PC-3 (cell line): ENCODE data around the gene TUBGCP5. TPM values are rescaled to one million over a fixed set of nuclear protein-coding genes. Genes with fewer than 3 reads are reported as not detected.

ENCODE experiments used
- ATAC-seq: fragments of 200-7000 bp; cut with Tn5 transposase; 2 replicates; pipeline ENCODE4 v1.9.1; 2020; ENCODE audit warnings: mild to moderate bottlenecking, moderate library complexity
- BruUV-seq: library from RNA; stranded (reverse); fragments of 400-500 nt; replicated peaks from 2 replicates; lab custom pipeline; 2021; lab: Mats Ljungman, UMichigan
- CTCF ChIA-PET: fragments of 300-600 bp; sonication (Branson Sonifier 250); formaldehyde crosslinking; loops from one replicate; lab custom pipeline; 2022; ENCODE audit warnings: antibody characterized with exemption; lab: Charles Lee
- POLR2A ChIA-PET: fragments of 300-600 bp; sonication (Branson Sonifier 250); formaldehyde crosslinking; loops from one replicate; lab custom pipeline; 2022; ENCODE audit warnings: antibody characterized with exemption; ENCODE audit not compliant: unreplicated experiment; lab: Charles Lee
- DNase-seq: peaks from one replicate; pipeline ENCODE4 v3.0.0-alpha.2; 2015
- H2AFZ ChIP-seq: fragments of 300-600 bp; sonication (generic); 2 replicates; pipeline ENCODE4 v1.6.0; 2016; ENCODE audit warnings: antibody characterized with exemption, low read length
- H3F3A ChIP-seq: fragments of 300-600 bp; sonication (generic); one replicate; pipeline ENCODE4 v1.6.0; 2017; ENCODE audit warnings: antibody characterized with exemption, low read length, control low read depth, mild to moderate bottlenecking; ENCODE audit not compliant: unreplicated experiment
- H3K27ac ChIP-seq: fragments of 300-600 bp; sonication (generic); 2 replicates; pipeline ENCODE4 v1.5.1; 2016; ENCODE audit warnings: mild to moderate bottlenecking, low read length
- H3K27me3 ChIP-seq: fragments of 300-600 bp; sonication (generic); 2 replicates; pipeline ENCODE4 v1.6.1; 2016; ENCODE audit warnings: low read length, mixed read lengths
- H3K36me3 ChIP-seq: fragments of 300-600 bp; sonication (generic); 2 replicates; pipeline ENCODE4 v1.6.1; 2016; ENCODE audit warnings: low read depth, mixed run types, low read length, mixed read lengths
- H3K4me1 ChIP-seq: fragments of 300-600 bp; sonication (generic); 2 replicates; pipeline ENCODE4 v1.5.1; 2016; ENCODE audit warnings: low read length; ENCODE audit not compliant: insufficient read depth
- H3K4me2 ChIP-seq: fragments of 300-600 bp; sonication (generic); 2 replicates; pipeline ENCODE4 v1.6.0; 2016; ENCODE audit warnings: low read length
- H3K4me3 ChIP-seq: fragments of 300-600 bp; sonication (generic); 2 replicates; pipeline ENCODE4 v1.5.1; 2016; ENCODE audit warnings: mild to moderate bottlenecking, low read length, mixed read lengths
- H3K79me2 ChIP-seq: fragments of 300-600 bp; sonication (generic); 2 replicates; pipeline ENCODE4 v1.6.1; 2017; ENCODE audit warnings: low read length, mixed read lengths
- H3K9ac ChIP-seq: fragments of 300-600 bp; sonication (generic); 2 replicates; pipeline ENCODE4 v1.6.0; 2016; ENCODE audit warnings: mild to moderate bottlenecking, low read length
- H3K9me2 ChIP-seq: fragments of 300-600 bp; sonication (generic); replicated peaks from 2 replicates; pipeline ENCODE4 v1.6.1; 2016; ENCODE audit warnings: mixed run types, low read length, mixed read lengths
- H3K9me3 ChIP-seq: fragments of 300-600 bp; sonication (generic); 2 replicates; pipeline ENCODE4 v1.6.1; 2016; ENCODE audit warnings: low read length, mixed read lengths
- H4K20me1 ChIP-seq: fragments of 300-600 bp; sonication (generic); 2 replicates; pipeline ENCODE4 v1.6.1; 2016; ENCODE audit warnings: low read length, mixed read lengths
- EZH2 ChIP-seq: fragments of 300-600 bp; sonication (generic); IDR thresholded peaks from one replicate; pipeline ENCODE4 v1.6.1; 2017; ENCODE audit warnings: antibody characterized with exemption, mild to moderate bottlenecking, low read length; ENCODE audit not compliant: unreplicated experiment
- EZH2phosphoT487 ChIP-seq: fragments of 300-600 bp; sonication (generic); IDR thresholded peaks from 2 replicates; pipeline ENCODE4 v1.6.1; 2018; ENCODE audit warnings: mild to moderate bottlenecking, antibody characterized with exemption, low read length, borderline replicate concordance
- intact Hi-C: fragments of 100-400 bp; cut with micrococcal nuclease; formaldehyde crosslinking; loops from 2 replicates; pipeline ENCODE4 v1.9.0; 2023
- total RNA-seq: library from RNA; depleted of rRNA; stranded (reverse); fragments of >200 nt; gene quantifications from 2 replicates; pipeline ENCODE4 v1.2.3, GENCODE V29; 2014
- TF ChIP-seq, protein P1 (sequence below): fragments of 300-600 bp; sonication (generic); conservative IDR thresholded peaks from 2 replicates; pipeline ENCODE4 v1.5.1; 2017; ENCODE audit warnings: antibody characterized with exemption, low read depth, mild to moderate bottlenecking, low read length

TUBGCP5 gene
- total RNA-seq, 1 experiment from 2014 or later = 33.4 TPM

DNA sequence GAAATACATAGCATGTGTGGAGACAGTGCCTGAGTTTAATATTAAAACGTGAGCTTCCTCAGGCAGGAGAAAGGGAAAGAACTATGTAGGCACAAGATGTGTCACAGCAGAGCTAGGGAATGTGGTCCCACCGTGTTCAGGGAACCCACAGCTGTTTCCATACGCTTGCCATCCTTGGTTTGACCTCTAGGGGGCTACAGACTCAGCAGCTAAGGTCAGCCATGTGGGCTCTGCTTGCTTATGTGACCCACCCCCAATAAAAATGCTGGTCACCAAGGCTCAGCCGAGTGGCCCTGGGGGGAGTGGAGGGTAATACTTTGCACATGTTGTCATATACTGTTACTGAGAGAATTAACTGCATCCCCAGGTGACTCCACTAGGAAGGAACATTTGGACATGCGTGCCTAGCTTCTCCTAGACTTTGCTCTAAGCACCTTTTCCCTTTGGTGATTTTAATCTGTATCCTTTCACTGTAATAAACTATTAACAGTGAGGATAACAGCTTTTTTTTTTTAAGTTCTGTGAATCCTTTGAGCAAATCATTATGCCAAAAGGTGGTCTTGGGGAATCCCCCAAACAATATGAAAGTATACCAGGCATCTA is 3.3 kb downstream of the TUBGCP5 start:
- H3F3A ChIP-seq = no peaks in the 10 kb centered on the region
- no TSS peak for BruUV-seq
- DNase-seq (peak; percentile 71), ATAC-seq (no peak)
- intact Hi-C loops = loop anchor here (5.0 kb wide), 1 partner anchor 69 kb away; no protein-coding TSS in a partner anchor
- no peaks in the 10 kb centered on the region for H3K27me3 ChIP-seq
- H3K4me2 ChIP-seq = no peak overlapping the region
- ChIA-PET CTCF (no interaction called here), POLR2A (interaction anchor here (0.5 kb wide), 1 partner anchor 270 kb away, joined by 4 read pairs; no protein-coding TSS in a partner anchor)
- no peak overlapping the region for H3K27ac ChIP-seq
- peaks cover 21% of the 10 kb centered on the region for H3K79me2 ChIP-seq
- H3K9me3 ChIP-seq = no peaks in the 10 kb centered on the region
- TF ChIP-seq, protein P1, sequence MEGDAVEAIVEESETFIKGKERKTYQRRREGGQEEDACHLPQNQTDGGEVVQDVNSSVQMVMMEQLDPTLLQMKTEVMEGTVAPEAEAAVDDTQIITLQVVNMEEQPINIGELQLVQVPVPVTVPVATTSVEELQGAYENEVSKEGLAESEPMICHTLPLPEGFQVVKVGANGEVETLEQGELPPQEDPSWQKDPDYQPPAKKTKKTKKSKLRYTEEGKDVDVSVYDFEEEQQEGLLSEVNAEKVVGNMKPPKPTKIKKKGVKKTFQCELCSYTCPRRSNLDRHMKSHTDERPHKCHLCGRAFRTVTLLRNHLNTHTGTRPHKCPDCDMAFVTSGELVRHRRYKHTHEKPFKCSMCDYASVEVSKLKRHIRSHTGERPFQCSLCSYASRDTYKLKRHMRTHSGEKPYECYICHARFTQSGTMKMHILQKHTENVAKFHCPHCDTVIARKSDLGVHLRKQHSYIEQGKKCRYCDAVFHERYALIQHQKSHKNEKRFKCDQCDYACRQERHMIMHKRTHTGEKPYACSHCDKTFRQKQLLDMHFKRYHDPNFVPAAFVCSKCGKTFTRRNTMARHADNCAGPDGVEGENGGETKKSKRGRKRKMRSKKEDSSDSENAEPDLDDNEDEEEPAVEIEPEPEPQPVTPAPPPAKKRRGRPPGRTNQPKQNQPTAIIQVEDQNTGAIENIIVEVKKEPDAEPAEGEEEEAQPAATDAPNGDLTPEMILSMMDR = peak; percentile 81
- TF ChIP-seq EZH2 = no peak
- no peak for TF ChIP-seq EZH2phosphoT487
- H2AFZ ChIP-seq = no peak overlapping the region
- 0 out of 2 replicates have a peak, but pooled peaks cover 5% of the 10 kb centered on the region for H4K20me1 ChIP-seq
- no peak overlapping the region for H3K4me3 ChIP-seq
- peaks cover 36% of the 10 kb centered on the region for H3K36me3 ChIP-seq
- no peaks in the 10 kb centered on the region for H3K9me2 ChIP-seq
- H3K4me1 ChIP-seq = peaks cover 17% of the 10 kb centered on the region
- H3K9ac ChIP-seq = no peak overlapping the region

DNA sequence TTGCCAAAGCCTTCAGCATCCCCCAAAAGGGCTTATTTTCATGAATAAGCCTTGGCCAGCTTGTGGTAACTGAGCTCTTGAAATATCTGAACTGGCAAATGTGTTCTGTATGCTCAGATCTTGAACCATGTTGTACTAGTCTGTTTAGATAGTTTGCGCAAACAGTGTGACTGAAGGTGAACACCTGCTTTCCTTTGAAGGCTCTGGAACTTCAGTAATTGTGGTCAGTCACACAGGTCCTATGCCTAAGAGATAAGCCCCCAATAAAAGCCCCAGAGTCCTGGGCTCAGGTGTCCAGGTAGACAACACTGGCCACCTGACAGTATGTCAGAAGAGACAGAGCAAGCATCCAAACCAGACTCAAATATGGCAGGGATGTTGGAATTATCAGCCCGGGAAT is 5.4 kb downstream of the TUBGCP5 start:
- Histone ChIP-seq H3K4me3 (no peak overlapping the region), H3K27ac (no peak overlapping the region), H3K9ac (no peak overlapping the region), H3K9me2 (no peaks in the 10 kb centered on the region), H3K9me3 (no peaks in the 10 kb centered on the region), H3K4me2 (no peak overlapping the region), H3K4me1 (peaks cover 14% of the 10 kb centered on the region), H3F3A (no peaks in the 10 kb centered on the region), H3K79me2 (peaks cover 21% of the 10 kb centered on the region), H2AFZ (no peak overlapping the region), H4K20me1 (0 out of 2 replicates have a peak, but pooled peaks cover 5% of the 10 kb centered on the region), H3K36me3 (peaks cover 51% of the 10 kb centered on the region), H3K27me3 (no peaks in the 10 kb centered on the region)
- intact Hi-C loops = no loop called here
- BruUV-seq = no TSS peak
- no peak for ATAC-seq
- ChIA-PET CTCF (no interaction called here), POLR2A (no interaction called here)
- no peak for DNase-seq
- no peak for TF ChIP-seq EZH2phosphoT487
- TF ChIP-seq, protein P1 = no peak
- no peak for TF ChIP-seq EZH2

DNA sequence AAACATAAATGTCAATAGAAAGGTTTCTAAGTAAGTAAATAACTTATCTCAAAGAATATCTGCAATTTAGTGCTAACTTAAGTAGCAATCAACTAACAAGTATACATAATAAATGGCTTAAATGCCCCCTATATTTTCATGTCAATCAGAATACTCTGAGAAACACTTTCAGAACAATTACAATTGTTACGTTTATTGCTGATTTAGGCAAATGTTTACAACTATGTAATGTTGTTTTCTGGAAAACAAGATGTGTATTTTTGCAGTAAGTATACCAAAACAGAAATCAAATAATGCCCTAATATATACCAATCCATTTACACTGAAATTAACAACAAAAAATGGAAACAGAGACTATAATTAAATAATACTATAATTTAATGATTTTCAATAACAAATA is 13.2 kb downstream of the TUBGCP5 start:
- no TSS peak for BruUV-seq
- no peak for TF ChIP-seq EZH2
- TF ChIP-seq EZH2phosphoT487 = no peak
- TF ChIP-seq, protein P1 = no peak
- no peak overlapping the region for H3K4me3 ChIP-seq
- intact Hi-C loops = no loop called here
- no peaks in the 10 kb centered on the region for H3K9me2 ChIP-seq
- no peak overlapping the region for H3K4me2 ChIP-seq
- H3K79me2 ChIP-seq = no peaks in the 10 kb centered on the region
- no peak overlapping the region for H3K9ac ChIP-seq
- POLR2A ChIA-PET = interaction anchor here (0.7 kb wide), 1 partner anchor 166 kb away, joined by 3 read pairs; no protein-coding TSS in a partner anchor
- H4K20me1 ChIP-seq = no peaks in the 10 kb centered on the region
- H3K36me3 ChIP-seq = peaks cover 75% of the 10 kb centered on the region
- no peaks in the 10 kb centered on the region for H3K4me1 ChIP-seq
- CTCF ChIA-PET = no interaction called here
- H3K9me3 ChIP-seq = no peaks in the 10 kb centered on the region
- no peak overlapping the region for H2AFZ ChIP-seq
- no peaks in the 10 kb centered on the region for H3F3A ChIP-seq
- H3K27ac ChIP-seq = no peak overlapping the region
- DNase-seq = no peak
- ATAC-seq = no peak
- H3K27me3 ChIP-seq = no peaks in the 10 kb centered on the region
